GM23338 (cell line): ENCODE measurements around the gene DPY19L3. TPM values are rescaled to one million over a fixed set of nuclear protein-coding genes. Genes with fewer than 3 reads are reported as not detected.

Experiments used
- ATAC-seq: fragments of 200-7000 bp; cut with Tn5 transposase; 3 replicates; pipeline ENCODE4 v1.9.1; 2020
- DNase-seq: peaks from one replicate; pipeline ENCODE4 v3.0.0-alpha.2; 2015; ENCODE audit warnings: low spot score
- H2AFZ ChIP-seq: fragments of 200-600 bp; sonication (generic); 2 replicates; pipeline ENCODE4 v1.8.0; 2016; ENCODE audit warnings: antibody characterized with exemption, mild to moderate bottlenecking, moderate library complexity
- H3F3A ChIP-seq: fragments of 200-600 bp; sonication (generic); replicated peaks from 2 replicates; pipeline ENCODE4 v1.8.0; 2017; ENCODE audit warnings: antibody characterized with exemption, mixed run types, low read depth
- H3K27ac ChIP-seq: fragments of 200-600 bp; sonication (generic); 2 replicates; pipeline ENCODE4 v1.6.1; 2016; ENCODE audit warnings: low read depth
- H3K27me3 ChIP-seq: fragments of 200-600 bp; sonication (generic); 2 replicates; pipeline ENCODE4 v1.8.0; 2016; ENCODE audit warnings: mild to moderate bottlenecking, mixed run types, moderate library complexity; ENCODE audit not compliant: insufficient read depth
- H3K36me3 ChIP-seq: fragments of 200-600 bp; sonication (generic); 2 replicates; pipeline ENCODE4 v1.8.0; 2016; ENCODE audit warnings: mild to moderate bottlenecking; ENCODE audit not compliant: insufficient read depth
- H3K4me1 ChIP-seq: fragments of 200-600 bp; sonication (generic); 2 replicates; pipeline ENCODE4 v1.8.0; 2016; ENCODE audit warnings: mild to moderate bottlenecking, moderate library complexity; ENCODE audit not compliant: insufficient read depth
- H3K4me2 ChIP-seq: fragments of 200-600 bp; sonication (generic); 2 replicates; pipeline ENCODE4 v1.7.1; 2017; ENCODE audit warnings: mixed run types
- H3K4me3 ChIP-seq: fragments of 200-600 bp; sonication (generic); 2 replicates; pipeline ENCODE4 v1.6.1; 2016; ENCODE audit warnings: mixed run types
- H3K79me2 ChIP-seq: fragments of 200-600 bp; sonication (generic); replicated peaks from 2 replicates; pipeline ENCODE4 v1.8.0; 2017; ENCODE audit warnings: mild to moderate bottlenecking; ENCODE audit not compliant: insufficient read depth
- H3K9me2 ChIP-seq: fragments of 200-600 bp; sonication (generic); 2 replicates; pipeline ENCODE4 v1.8.0; 2017; ENCODE audit not compliant: insufficient read depth
- H4K20me1 ChIP-seq: fragments of 200-600 bp; sonication (generic); replicated peaks from 2 replicates; pipeline ENCODE4 v1.8.0; 2017; ENCODE audit warnings: mild to moderate bottlenecking; ENCODE audit not compliant: insufficient read depth
- H3K27ac Mint-ChIP-seq: 2 replicates; pipeline ENCODE4 v1.8.0; 2020; ENCODE audit warnings: inconsistent platforms, mild to moderate bottlenecking, moderate library complexity, mixed read lengths
- H3K27me3 Mint-ChIP-seq: 3 replicates; pipeline ENCODE4 v1.8.0; 2022; ENCODE audit warnings: low read depth, mild to moderate bottlenecking, moderate library complexity, mixed read lengths, inconsistent platforms; ENCODE audit not compliant: insufficient read depth, poor library complexity
- H3K36me3 Mint-ChIP-seq: 3 replicates; pipeline ENCODE4 v1.8.0; 2021; ENCODE audit warnings: low read depth, mild to moderate bottlenecking, inconsistent platforms, moderate library complexity, mixed read lengths
- H3K4me1 Mint-ChIP-seq: 3 replicates; pipeline ENCODE4 v1.8.0; 2020; ENCODE audit warnings: mild to moderate bottlenecking, inconsistent platforms, mixed read lengths
- H3K4me3 Mint-ChIP-seq: 3 replicates; pipeline ENCODE4 v1.8.0; 2021; ENCODE audit warnings: moderate library complexity, mild to moderate bottlenecking, inconsistent platforms, mixed read lengths
- H3K9me3 Mint-ChIP-seq: 3 replicates; pipeline ENCODE4 v1.8.0; 2020; ENCODE audit warnings: moderate library complexity, mild to moderate bottlenecking, inconsistent platforms, mixed read lengths
- REST ChIP-seq: IDR thresholded peaks from one replicate; pipeline ENCODE4 v1.6.1; 2018; ENCODE audit warnings: antibody characterized with exemption; ENCODE audit not compliant: unreplicated experiment
- ZNF462 ChIP-seq: fragments of 250-450 bp; sonication (Bioruptor Pico); IDR thresholded peaks from 2 replicates; pipeline ENCODE4 v1.5.0; 2020; ENCODE audit warnings: mild to moderate bottlenecking, moderate library complexity
- polyA plus RNA-seq: library from polyadenylated mRNA; unstranded; fragments of >200 nt; fragmentation: Nextera tagmentation; extraction: Ambion mirVana; gene quantifications from 2 replicates; pipeline ENCODE4 v1.2.1, GENCODE V29; 2016
- total RNA-seq: library from RNA; depleted of rRNA; stranded (reverse); fragments of >200 nt; shearing (Covaris generic); gene quantifications from 2 replicates; pipeline ENCODE4 v1.2.3, GENCODE V29; 2014

The DPY19L3 gene
- total and polyA plus RNA-seq, 2 experiments from 2014 or later: 13.5 to 46.6 TPM

- no peak overlapping the region for H3K4me2 ChIP-seq
- H3K36me3 Mint-ChIP-seq: peaks cover 69% of the 10 kb centered on the region
- DNase-seq (no peak), ATAC-seq (no peak)
- H3K4me1 ChIP-seq: no peaks in the 10 kb centered on the region
- no peak overlapping the region for H3K4me3 ChIP-seq
- H3K4me1 Mint-ChIP-seq: no peaks in the 10 kb centered on the region
- no peaks in the 10 kb centered on the region for H3K27me3 ChIP-seq
- no peak overlapping the region for H3K27ac Mint-ChIP-seq
- H3K36me3 ChIP-seq: peaks cover 49% of the 10 kb centered on the region
- no peak overlapping the region for H3K4me3 Mint-ChIP-seq
- H2AFZ ChIP-seq: no peak overlapping the region
- no peaks in the 10 kb centered on the region for H3K27me3 Mint-ChIP-seq
- H3K9me3 Mint-ChIP-seq: no peaks in the 10 kb centered on the region
- peaks cover 31% of the 10 kb centered on the region for H4K20me1 ChIP-seq
- no peaks in the 10 kb centered on the region for H3K9me2 ChIP-seq
- H3K27ac ChIP-seq: no peak overlapping the region
- H3F3A ChIP-seq: 0 out of 2 replicates have a peak, but pooled peaks cover 5% of the 10 kb centered on the region
- peaks cover 56% of the 10 kb centered on the region for H3K79me2 ChIP-seq
- TF ChIP-seq REST: no peak
Observed at GRCh38 chr19:32359581-32359980, 46.0 kb upstream of the DPY19L3 start.

GRCh38 chr19:32361574-32362317 is 43.8 kb upstream of the DPY19L3 start:
- Histone ChIP-seq H3K27ac (no peak overlapping the region), H3K27me3 (no peaks in the 10 kb centered on the region), H3F3A (0 out of 2 replicates have a peak, but pooled peaks cover 3% of the 10 kb centered on the region), H3K4me3 (no peak overlapping the region), H3K79me2 (peaks cover 62% of the 10 kb centered on the region), H3K4me2 (no peak overlapping the region), H4K20me1 (peaks cover 45% of the 10 kb centered on the region), H2AFZ (no peak overlapping the region), H3K36me3 (peaks cover 33% of the 10 kb centered on the region), H3K9me2 (no peaks in the 10 kb centered on the region), H3K4me1 (no peaks in the 10 kb centered on the region)
- H3K9me3 Mint-ChIP-seq: no peaks in the 10 kb centered on the region
- H3K27me3 Mint-ChIP-seq: no peaks in the 10 kb centered on the region
- no peak for DNase-seq
- H3K36me3 Mint-ChIP-seq: peaks cover 66% of the 10 kb centered on the region
- H3K4me3 Mint-ChIP-seq: no peak overlapping the region
- TF ChIP-seq ZNF462 (no peak), REST (no peak)
- ATAC-seq: no peak
- no peaks in the 10 kb centered on the region for H3K4me1 Mint-ChIP-seq
- no peak overlapping the region for H3K27ac Mint-ChIP-seq
